Pericardium fibroblast (primary cell): ENCODE measurements around the gene MTMR3. TPM values are rescaled to one million over a fixed set of nuclear protein-coding genes. Genes with fewer than 3 reads are reported as not detected.

Experiments used
- total RNA-seq: library from RNA; depleted of rRNA; stranded (reverse); fragments of >200 nt; gene quantifications from 2 replicates; pipeline ENCODE4 v1.2.3, GENCODE V29; 2015

Gene MTMR3
- 13.4 and 18.1 TPM in 2 replicates for total RNA-seq

DNA sequence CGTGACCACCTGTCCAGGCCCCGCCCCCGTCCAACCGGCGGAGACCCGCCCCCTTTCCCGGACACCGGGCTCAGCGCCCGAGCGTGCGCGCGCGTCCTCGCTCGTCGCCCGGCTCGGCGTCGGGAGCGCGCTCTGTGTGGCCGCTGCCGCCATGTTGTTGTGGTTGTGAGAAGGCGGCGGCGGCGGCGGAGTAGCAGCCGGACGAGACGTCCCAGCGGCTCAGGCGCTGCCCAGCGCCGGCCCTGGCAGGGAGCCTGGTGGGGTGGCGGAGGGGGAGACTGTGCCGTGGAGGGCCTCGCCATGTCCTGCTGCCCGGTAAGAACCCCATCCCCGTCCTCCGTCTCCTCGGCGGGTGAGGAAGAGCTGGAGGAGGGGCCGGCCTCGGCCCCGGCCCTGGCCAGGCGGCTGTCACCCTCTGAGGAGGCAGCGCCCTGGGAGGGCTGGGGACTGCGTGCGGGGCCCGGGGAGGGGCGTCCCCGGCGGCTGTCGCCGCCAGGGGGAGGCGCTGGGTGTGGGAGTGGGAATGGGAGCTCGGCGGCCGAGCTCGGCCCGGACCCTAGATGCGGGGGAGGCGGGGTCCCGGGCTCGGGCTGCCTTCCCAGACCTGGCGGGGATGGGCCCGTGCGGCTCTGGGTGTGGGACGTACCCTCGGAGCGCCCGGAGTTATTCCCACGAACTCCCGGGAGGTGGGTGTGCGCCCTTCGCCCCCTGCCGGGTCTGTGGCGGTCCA is at the start of gene MTMR3:
Gene MTMR3 (plus strand): TSS at position 130 of the 730 bp plus-strand sequence. CDS start 87,886 bp downstream, outside the sequence.

DNA sequence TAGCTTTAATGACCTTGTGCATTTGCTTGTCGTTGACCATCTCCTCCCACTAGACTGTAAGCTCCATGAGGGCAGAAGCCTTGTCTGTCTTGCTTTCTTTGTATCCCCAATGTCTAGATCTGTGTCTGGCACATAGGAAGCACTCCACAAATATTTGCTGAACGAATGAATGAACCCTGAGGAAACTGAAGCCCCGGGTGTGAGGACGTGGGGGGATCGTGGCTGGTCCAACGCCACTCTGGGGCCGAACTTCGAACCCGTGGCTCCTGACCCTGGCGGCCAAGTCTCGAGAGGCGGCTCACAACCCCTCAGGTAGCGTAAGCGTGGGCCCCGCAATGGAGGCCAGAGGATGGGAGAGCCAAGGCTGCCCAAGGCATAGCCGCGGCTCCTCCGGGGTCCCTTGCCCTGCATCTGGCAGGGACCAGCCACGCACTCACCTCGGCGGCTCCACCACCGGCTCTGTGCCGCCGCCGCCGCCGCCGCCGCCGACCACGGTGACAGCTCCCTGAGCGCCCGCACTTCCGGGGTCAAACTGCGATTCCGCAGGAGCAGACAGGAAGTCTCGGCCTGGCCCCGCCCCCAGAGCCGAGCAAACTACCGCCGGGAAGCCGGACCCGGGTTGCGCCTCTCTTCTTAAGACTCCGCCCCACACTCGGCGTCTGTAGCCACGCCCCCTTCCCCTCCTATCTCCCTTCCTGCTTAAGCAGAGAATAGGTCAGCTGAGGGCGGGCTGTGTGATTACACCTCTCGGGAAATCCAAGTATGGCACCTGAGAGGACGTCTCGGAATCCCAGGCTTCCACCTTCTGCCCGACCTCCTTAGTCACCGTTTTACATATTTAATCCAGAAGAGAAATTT is 45.0 kb upstream of the MTMR3 start, which contains the start of gene ASCC2:
Gene ASCC2 (minus strand): TSS at position 534 of the 858 bp plus-strand sequence. CDS start 5,949 bp downstream, outside the sequence.

DNA sequence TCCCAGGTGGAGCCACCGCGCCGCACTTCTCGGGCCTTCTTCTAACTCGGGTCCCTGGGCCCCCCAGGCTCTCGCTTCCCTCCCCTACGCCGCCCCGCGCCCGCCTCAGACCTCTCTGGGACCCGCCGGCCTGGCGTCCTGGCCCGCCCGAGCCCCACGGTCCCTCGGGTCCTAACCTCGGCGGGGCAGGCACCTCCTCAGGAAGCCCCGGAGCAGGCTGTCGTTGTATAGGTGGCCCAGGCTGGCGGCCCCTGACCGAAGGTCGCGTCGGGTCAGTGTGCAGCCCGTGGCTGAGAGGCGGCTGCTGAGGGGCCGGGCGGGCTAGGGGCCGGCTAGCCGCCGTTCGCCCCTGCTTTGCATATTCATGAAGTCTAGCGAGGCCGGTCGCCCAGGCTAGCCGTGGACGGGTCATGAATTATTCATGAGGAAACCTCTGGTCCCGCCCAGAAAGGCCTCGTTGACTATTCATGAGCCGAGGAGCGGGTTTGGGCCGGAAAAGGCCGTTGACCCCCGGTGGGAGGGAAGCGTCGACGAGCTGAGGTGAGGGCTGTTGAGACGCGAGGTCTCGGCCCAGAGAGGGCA is 197.1 kb downstream of the MTMR3 start, which contains the start of gene HORMAD2:
Gene HORMAD2 (plus strand): TSS at position 513 of the 582 bp plus-strand sequence. CDS start 13,489 bp downstream, outside the sequence.

Other genes starting within 250 kb of the MTMR3 start
- gene CABP7, start 163.2 kb upstream of the MTMR3 start, total RNA-seq: not detected in 2 replicates
- 27.3 and 30.3 TPM in 2 replicates for gene ZMAT5, start 116.2 kb upstream of the MTMR3 start, total RNA-seq
- 75.6 and 81.1 TPM in 2 replicates for gene UQCR10, start 115.8 kb upstream of the MTMR3 start, total RNA-seq
- 20.3 and 25.8 TPM in 2 replicates for gene ASCC2, start 44.9 kb upstream of the MTMR3 start, total RNA-seq
- not detected in 2 replicates for gene HORMAD2, start 197.3 kb downstream of the MTMR3 start, total RNA-seq